ENCODE measurements around the gene BCAS3. TPM values are rescaled to one million over a fixed set of nuclear protein-coding genes. Genes with fewer than 3 reads are reported as not detected.

The BCAS3 gene
- total and polyA plus RNA-seq, 2 donors (not counting 1 experiment from before 2014, with no cell fraction given) = 13.9 to 73.4 TPM

GRCh38 chr17:61188081-61188480 lies 510.4 kb downstream of the BCAS3 start:
- peaks cover 0 to 7% of the 10 kb centered on the region in 2 donors for H3K4me1 ChIP-seq (ENCODE audit: control insufficient read depth in 2 of 2, insufficient read depth in 2 of 2, low read length in 2 of 2)
- TF ChIP-seq CTCF (IDR thresholded peaks at IDR 0.05) (no peak), EZH2 (IDR thresholded peaks at IDR 0.05; ENCODE audit: borderline replicate concordance, insufficient read depth, low read depth, low read length, poor library complexity, severe bottlenecking) (no peak)
- no peak overlapping the region for H3K9ac ChIP-seq (ENCODE audit: low read length)
- H3K79me2 ChIP-seq (ENCODE audit: control insufficient read depth, insufficient read depth, low read length) = no peaks in the 10 kb centered on the region
- intact Hi-C loops (cut with micrococcal nuclease) = no loop called here
- Mint-ChIP-seq H3K9me3 (ENCODE audit: insufficient read depth) (peaks cover 4% of the 10 kb centered on the region), H3K4me1 (peaks cover 8% of the 10 kb centered on the region), H3K27me3 (no peaks in the 10 kb centered on the region), H3K27ac (no peak overlapping the region), H3K4me3 (no peak overlapping the region)
- no peaks in the 10 kb centered on the region for H3K27me3 ChIP-seq (replicated peaks in 1 of 4; ENCODE audit: control extremely low read depth in 1 of 4, control insufficient read depth in 3 of 4, insufficient read depth in 4 of 4, low read length in 3 of 4)
- no peaks in the 10 kb centered on the region for H3K36me3 ChIP-seq (replicated peaks in 1 of 2; ENCODE audit: control extremely low read depth in 1 of 2, control insufficient read depth in 1 of 2, extremely low read depth in 1 of 2, insufficient read depth in 2 of 2, low read length in 1 of 2)
- no peak overlapping the region for H2AFZ ChIP-seq (ENCODE audit: insufficient read depth, low read depth, low read length, poor library complexity, severe bottlenecking)
- DNase-seq = no peak
- no peak for ATAC-seq (ENCODE audit: low read depth)
- POLR2A ChIA-PET = no interaction called here
- no CpG with 5 or more reads among the region's 2 CpGs for WGBS (ENCODE audit: insufficient coverage)
- no peaks in the 10 kb centered on the region for H4K20me1 ChIP-seq (ENCODE audit: control insufficient read depth, insufficient read depth, low read length, poor library complexity, severe bottlenecking)
- peaks cover 0 to 11% (median 1%) of the 10 kb centered on the region in 3 donors for H3K9me3 ChIP-seq (ENCODE audit: control extremely low read depth in 1 of 3, control insufficient read depth in 2 of 3, insufficient read depth in 1 of 3, low read length in 2 of 3)
- CTCF ChIA-PET = no interaction called here
- H3K4me2 ChIP-seq (replicated peaks; ENCODE audit: low read depth, low read length, poor library complexity, severe bottlenecking) = no peak overlapping the region
- no peak overlapping the region for H3K27ac ChIP-seq (ENCODE audit: low read length in 2 of 2)
- H3K4me3 ChIP-seq (ENCODE audit: control extremely low read depth in 1 of 5, extremely low read depth in 1 of 5, insufficient read depth in 1 of 5, low read depth in 2 of 5, low read length in 4 of 5) = no peak overlapping the region

- H3K9me3 Mint-ChIP-seq (ENCODE audit: insufficient read depth) = peaks cover 4% of the 10 kb centered on the region
- H3K36me3 ChIP-seq (replicated peaks in 1 of 2; ENCODE audit: control extremely low read depth in 1 of 2, control insufficient read depth in 1 of 2, extremely low read depth in 1 of 2, insufficient read depth in 2 of 2, low read length in 1 of 2) = no peaks in the 10 kb centered on the region
These were observed 512.3 kb downstream of the BCAS3 start for GRCh38 chr17:61189968-61190367.

More at GRCh38 chr17:61189968-61190367, 512.3 kb downstream of the BCAS3 start:
- H4K20me1 ChIP-seq (ENCODE audit: control insufficient read depth, insufficient read depth, low read length, poor library complexity, severe bottlenecking) = no peaks in the 10 kb centered on the region
- intact Hi-C loops (cut with micrococcal nuclease) = no loop called here
- H3K27me3 Mint-ChIP-seq = no peaks in the 10 kb centered on the region
- no peak for TF ChIP-seq EZH2 (IDR thresholded peaks at IDR 0.05; ENCODE audit: borderline replicate concordance, insufficient read depth, low read depth, low read length, poor library complexity, severe bottlenecking)
- no peak for TF ChIP-seq CTCF (IDR thresholded peaks at IDR 0.05)
- H3K4me3 Mint-ChIP-seq = no peak overlapping the region
- WGBS (ENCODE audit: insufficient coverage) = 29% methylated on average over 1 of the region's 4 CpGs
- CTCF ChIA-PET = no interaction called here
- no peaks in the 10 kb centered on the region for H3K4me1 ChIP-seq (ENCODE audit: control insufficient read depth in 2 of 2, insufficient read depth in 2 of 2, low read length in 2 of 2)
- no peak overlapping the region for H2AFZ ChIP-seq (ENCODE audit: insufficient read depth, low read depth, low read length, poor library complexity, severe bottlenecking)
- H3K4me1 Mint-ChIP-seq = no peaks in the 10 kb centered on the region
- no peak overlapping the region for H3K27ac Mint-ChIP-seq
- no peaks in the 10 kb centered on the region for H3K79me2 ChIP-seq (ENCODE audit: control insufficient read depth, insufficient read depth, low read length)
- no peaks in the 10 kb centered on the region for H3K27me3 ChIP-seq (replicated peaks in 1 of 4; ENCODE audit: control extremely low read depth in 1 of 4, control insufficient read depth in 3 of 4, insufficient read depth in 4 of 4, low read length in 3 of 4)
- H3K4me3 ChIP-seq (ENCODE audit: control extremely low read depth in 1 of 5, extremely low read depth in 1 of 5, insufficient read depth in 1 of 5, low read depth in 2 of 5, low read length in 4 of 5) = no peak overlapping the region
- H3K4me2 ChIP-seq (replicated peaks; ENCODE audit: low read depth, low read length, poor library complexity, severe bottlenecking) = no peak overlapping the region
- H3K9ac ChIP-seq (ENCODE audit: low read length) = no peak overlapping the region
- no peak overlapping the region for H3K27ac ChIP-seq (ENCODE audit: low read length in 2 of 2)
- POLR2A ChIA-PET = no interaction called here
- peaks cover 0 to 11% (median 1%) of the 10 kb centered on the region in 3 donors for H3K9me3 ChIP-seq (ENCODE audit: control extremely low read depth in 1 of 3, control insufficient read depth in 2 of 3, insufficient read depth in 1 of 3, low read length in 2 of 3)
- ATAC-seq (ENCODE audit: low read depth) (no peak), DNase-seq (no peak)
